ENCODE measurements around the gene TGFBR3L.
A peak's percentile ranks its signal among the peaks of the same experiment; 100 is the strongest.
"Not testable (repeated sequence)": the region's sequence is repeated elsewhere in the genome, so short reads cannot be mapped to it uniquely, and the experiment has no call there.

TGFBR3L gene

DNA sequence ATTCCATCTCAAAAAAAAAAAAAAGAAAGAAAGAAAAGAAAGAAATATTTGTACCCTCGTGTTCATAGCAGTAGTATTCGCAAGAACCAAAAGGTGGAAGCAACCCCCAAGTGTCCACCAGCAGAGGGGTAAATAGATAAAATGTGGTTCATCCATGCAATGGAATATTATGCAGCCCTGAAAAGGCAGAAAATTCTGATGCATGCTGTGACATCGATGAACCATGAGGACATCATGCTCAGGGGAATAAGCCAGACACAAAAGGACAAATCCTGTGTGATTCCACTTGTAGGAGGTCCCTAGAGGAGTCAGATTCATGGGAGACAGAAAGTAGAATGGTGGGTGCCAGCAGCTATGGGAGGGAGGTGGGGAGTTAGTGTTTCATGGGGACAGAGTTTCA, 32.7 kb upstream of the TGFBR3L start:
- DNase-seq, result no peak

DNA sequence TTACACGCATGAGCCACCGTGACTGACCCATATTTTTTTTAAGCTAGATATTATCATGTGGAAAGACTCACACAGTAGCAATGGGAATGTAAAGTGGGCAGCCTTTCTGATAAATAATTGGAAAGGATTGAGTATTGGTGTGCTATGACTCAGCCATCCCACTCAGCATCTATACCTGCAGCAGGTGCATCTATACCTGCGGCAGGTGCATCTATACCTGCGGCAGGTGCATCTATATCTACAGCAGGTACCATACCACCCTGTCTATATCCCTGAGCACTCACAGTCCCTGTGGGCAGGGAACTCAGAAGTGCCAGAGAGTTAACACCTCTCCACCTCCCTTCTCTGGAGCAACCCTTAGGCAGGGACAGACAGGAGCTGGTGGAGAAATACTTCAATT, 31.5 kb upstream of the TGFBR3L start:
- no peak for DNase-seq

DNA sequence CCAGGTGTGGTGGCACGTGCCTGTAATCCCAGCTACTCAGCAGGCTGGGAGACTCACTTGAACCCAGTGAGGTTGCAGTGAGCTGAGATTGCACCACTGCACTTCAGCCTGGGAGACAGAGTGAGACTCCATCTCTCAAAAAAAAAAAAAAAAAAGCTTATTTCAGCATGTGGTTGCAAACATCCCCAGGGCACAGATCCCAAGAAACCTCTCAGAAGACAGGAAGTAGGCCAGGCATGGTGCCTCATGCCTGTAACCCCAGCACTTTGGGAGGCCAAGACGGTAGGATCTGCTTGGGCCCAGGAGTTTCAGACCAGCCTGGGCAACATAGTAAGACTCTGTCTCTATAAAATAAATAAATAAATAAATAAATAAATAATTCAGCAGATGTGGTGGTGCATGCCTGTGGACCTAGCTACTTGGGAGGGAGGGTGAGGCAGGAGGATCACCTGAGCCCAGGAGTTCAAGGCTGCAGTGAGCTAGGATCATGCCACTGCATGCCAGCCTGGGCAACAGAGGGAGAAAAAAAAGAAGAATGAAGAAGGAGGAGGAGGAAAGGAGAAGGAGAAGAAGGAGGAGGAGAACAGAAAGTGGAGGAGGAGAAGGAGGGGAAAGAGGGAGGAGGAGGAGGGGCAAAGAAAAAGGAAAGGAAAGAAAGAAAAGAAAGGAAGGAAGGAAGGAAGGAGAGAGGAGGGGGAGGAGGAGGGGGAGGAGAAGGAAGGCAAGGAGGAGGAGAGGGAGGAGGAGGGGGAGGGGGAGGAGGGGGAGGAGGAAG, 30.6 kb upstream of the TGFBR3L start:
- DNase-seq, result no peak

DNA sequence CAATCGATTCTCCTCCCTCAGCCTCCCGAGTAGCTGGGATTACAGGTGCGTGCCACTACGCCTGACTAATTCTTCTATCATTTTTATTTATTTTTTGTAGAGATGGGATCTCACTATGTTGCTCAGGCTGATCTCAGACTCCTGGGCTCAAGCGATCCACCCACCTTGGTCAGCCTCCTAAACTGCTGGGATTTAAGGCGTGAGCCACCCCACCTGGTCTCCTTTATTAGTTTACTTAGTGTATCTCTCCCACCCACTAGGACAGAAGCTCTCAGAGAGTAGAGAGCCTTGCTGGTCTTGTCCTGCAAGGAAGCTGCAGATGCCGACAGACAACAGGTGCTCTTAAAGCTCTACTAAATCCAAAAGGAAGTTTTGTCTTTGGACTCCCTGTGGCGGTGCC, 28.8 kb upstream of the TGFBR3L start:
- no peak for DNase-seq

DNA sequence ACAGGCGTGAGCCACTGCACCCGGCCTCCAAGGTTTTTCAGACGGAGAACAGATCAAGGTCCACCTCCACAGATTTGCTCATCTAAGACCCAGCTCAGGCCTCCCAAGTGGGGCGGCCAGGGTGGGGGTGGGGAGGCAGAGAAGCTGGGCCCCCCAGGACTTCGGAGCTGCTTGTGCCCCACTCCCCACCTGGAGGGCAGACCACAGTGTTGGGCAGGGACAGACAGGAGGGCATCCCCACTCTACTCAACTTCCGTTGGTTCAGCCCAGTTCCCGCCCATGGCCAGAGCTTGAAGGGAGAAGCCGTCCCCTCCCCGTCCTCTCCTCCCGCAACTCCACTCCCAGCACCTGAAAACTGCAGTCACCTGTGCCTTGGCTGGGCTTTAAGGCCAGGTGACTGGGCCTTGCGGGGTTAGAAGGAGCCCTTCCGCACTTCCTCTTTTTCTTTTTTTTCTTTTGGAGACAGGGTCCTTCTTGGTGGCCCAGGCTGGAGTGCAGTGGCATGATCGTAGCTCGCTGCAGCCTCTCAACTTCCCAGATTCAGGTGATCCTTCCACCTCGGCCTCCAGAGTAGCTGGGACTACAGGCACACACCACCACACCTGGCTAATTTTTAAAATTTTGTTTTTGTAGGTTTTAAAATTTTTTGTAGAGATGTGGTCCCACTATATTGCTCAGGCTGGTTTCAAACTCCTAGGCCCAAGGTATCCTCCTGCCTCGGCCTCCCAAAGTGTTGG, 27.1 kb upstream of the TGFBR3L start:
- DNase-seq, result no peak

DNA sequence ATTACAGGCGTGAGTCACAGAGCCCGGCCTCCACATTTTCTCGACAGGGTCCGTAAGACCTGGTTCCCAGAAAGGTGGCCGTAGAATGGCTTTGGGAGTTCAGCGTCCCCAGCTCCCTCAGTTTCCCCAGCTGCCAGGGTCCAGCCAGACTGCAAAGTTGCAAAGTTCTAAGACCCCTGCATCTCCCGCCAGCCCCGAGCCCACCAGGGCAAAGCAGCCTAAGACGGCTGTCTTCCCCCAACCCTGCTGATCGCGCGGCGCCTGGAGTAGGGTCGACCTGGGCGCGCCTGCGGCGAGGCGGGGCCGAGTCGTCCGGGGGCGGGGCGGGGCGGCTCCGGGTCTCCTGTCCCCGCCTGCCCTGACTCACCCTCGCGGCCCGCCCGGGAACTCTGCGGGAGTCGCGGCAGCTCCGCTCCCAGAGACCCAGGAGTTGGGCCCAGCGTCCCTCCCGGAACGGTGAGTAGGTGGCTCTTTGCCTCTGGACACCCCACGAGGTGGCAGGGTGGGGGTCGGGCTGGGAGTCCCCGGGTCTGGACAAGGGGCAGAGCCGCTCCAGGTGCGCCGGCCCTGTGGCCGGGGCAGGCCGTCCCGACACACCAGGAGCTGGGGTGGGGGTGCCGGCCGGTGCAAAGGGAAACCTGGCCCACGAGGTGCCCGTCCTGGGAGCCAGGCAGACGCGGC, 26.3 kb upstream of the TGFBR3L start, which contains the start of gene LRRC8E:
TSS of gene LRRC8E (plus strand) at position 366 of the 681 bp plus-strand sequence. CDS start 7,094 bp downstream, outside the sequence.
- no peak for DNase-seq

DNA sequence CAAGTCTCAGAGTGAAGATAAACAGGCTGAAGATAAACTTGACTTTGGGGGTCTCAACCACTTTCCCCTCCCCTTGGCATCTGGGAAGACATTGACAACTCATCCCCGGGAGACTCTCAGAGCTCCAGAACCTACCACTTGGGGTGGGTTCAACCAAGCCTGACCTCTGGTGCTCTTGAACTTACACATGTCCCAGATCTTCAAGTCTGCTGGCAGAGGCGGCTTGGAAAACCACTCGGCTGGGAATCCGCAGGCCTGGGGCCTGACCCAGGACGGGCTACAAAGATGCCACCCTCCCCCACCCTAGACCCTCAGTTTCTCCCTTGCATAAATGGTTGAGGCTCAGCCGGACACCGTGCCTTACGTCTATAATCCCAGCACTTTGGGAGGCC, 25.8 kb upstream of the TGFBR3L start:
- no peak for DNase-seq

DNA sequence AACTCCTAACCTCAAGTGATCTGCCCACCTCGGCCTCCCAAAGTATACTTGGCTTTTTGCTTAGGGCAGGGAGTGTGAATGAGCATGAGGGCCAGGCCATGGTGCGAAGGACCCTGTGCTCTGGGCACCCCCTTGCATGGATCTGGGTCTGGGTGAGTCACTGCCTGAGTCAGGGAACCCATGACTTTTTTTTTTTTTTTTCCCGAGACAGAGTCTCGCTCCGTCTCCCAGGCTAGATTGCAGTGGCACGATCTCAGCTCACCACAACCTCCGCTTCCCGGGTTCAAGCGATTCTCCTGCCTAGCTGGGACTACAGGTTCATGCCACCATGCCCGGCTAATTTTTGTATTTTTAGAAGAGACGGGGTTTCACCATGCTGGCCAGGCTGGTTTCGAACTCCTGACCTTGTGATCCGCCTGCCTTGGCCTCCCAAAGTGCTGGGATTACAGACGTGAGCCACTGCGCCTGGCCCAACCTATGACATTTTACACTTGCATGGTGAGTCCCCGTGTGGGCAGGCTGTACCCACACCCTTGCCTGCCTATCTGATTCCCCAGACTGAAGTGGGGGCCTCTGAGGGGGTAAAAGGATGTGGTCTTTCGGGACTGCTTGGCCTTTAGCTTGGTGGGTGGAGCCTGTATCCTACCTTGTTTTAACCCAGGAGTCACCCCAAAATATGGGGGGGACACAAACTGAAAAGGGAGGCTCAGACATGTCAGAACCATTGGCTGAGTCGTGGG, 21.1 kb upstream of the TGFBR3L start:
- not testable (repeated sequence) for DNase-seq

DNA sequence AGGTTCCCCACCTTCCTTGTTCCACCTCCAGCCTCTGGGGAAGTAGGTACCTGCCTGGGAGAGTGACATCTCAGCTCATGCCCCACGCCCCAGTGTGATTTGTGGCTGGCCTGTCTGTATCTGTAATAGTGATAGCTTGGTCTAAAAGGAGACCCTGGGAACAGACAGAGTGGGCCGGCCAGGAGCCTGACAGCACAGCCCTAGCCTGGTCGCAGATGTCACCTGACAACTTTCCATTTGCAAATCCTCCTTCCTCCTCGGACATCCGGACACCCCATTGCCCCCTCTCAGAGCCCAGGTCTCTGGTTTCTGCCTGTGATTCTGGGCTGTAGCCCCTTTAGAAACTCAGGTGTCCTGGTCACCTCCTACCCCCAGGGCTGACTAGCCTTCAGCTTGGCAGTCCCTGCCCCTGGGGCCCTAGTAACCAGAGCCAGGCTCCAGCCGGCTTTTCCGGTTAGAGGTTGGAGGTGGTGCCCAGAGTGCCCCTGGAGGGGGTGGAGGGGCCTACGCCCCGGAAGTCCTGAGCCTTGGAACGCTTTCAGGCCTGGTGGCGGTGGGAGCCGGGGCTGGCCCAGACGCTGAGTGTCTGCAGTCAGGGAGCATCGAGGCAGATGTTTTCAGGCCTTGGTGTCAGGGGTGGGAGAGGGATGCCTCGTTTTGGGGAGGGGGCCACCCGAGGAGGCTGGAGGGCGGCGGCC, 19.9 kb upstream of the TGFBR3L start:
- no peak for DNase-seq

DNA sequence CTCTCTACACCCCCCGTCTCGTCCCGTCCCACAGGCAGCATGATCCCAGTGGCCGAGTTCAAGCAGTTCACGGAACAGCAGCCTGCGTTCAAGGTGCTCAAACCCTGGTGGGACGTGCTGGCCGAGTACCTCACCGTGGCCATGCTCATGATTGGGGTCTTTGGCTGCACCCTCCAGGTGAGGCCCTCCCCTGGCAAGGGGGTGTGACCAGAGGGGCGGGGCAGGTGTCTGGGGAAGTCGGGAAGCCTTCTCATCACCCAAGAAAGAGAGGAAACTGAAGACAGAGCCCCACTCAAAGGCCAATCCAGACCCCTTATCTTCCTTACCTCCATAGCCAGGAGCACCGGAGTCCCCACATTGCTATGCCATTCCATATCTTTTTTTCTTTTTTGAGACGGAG, 19.1 kb upstream of the TGFBR3L start:
- DNase-seq, result no peak

DNA sequence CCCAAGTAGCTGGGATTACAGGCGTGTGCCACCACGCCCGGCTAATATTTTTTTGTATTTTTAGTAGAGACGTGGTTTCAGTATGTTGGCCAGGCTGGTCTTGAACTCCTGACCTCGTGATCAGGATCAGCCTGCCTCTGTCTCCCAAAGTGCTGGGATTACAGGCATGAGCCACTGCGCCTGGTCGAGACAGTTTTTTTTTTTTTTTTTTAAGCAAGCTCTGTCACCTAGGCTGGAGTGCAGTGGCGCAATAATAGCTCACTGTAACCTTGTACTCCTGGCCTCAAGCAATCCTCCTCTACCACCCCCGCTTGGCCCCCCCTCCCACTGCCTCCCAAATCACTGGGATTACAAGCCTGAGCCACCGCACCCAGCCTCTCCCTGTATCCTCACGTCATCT, 17.3 kb upstream of the TGFBR3L start:
- DNase-seq, result no peak

DNA sequence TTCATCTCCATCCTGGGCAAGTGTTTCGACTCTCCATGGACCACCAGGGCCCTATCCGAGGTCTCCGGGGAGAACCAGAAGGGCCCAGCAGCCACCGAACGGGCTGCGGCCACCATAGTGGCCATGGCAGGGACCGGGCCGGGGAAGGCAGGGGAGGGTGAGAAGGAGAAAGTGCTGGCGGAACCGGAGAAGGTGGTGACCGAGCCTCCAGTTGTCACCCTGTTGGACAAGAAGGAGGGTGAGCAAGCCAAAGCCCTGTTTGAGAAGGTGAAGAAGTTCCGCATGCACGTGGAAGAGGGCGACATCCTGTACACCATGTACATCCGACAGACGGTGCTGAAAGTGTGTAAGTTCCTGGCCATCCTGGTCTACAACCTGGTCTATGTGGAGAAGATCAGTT, 15.7 kb upstream of the TGFBR3L start:
- no peak for DNase-seq

DNA sequence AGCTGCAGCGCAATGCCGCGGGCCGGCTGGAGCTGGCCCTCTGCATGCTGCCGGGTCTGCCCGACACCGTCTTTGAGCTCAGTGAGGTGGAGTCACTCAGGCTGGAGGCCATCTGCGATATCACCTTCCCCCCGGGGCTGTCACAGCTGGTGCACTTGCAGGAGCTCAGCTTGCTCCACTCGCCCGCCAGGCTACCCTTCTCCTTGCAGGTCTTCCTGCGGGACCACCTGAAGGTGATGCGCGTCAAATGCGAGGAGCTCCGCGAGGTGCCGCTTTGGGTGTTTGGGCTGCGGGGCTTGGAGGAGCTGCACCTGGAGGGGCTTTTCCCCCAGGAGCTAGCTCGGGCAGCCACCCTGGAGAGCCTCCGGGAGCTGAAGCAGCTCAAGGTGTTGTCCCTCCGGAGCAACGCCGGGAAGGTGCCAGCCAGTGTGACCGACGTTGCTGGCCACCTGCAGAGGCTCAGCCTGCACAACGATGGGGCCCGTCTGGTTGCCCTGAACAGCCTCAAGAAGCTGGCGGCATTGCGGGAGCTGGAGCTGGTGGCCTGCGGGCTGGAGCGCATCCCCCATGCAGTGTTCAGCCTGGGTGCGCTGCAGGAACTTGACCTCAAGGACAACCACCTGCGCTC, 14.8 kb upstream of the TGFBR3L start:
- no peak for DNase-seq

DNA sequence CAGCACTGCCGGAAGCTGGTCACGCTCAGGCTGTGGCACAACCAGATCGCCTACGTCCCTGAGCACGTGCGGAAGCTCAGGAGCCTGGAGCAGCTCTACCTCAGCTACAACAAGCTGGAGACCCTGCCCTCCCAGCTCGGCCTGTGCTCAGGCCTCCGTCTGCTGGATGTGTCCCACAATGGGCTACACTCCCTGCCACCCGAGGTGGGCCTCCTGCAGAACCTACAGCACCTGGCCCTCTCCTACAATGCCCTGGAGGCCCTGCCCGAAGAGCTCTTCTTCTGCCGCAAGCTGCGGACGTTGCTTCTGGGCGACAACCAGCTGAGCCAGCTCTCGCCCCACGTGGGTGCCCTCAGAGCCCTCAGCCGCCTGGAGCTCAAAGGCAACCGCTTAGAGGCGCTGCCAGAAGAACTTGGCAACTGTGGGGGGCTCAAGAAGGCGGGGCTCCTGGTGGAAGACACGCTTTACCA, 14.2 kb upstream of the TGFBR3L start:
- DNase-seq, result no peak

DNA sequence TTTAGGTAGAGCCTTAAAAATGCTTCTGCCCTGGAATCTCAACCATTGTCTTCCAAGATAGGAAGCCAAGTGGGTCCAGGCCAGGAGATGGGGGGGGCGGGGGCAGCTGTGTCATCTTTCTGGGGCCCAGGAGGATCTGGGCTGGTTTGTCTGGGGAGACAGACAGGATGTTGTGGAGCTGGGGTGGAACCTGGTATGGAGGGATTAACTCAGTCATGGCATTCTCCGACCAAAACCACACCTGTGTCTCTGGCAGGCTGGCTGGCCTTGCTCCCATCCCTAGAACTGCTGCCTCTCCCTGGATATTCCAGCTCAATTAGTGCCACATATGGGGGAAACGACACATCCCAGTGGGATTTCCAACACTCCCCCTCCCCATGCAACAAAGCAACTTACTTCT, 13.7 kb upstream of the TGFBR3L start:
- DNase-seq, result no peak

DNA sequence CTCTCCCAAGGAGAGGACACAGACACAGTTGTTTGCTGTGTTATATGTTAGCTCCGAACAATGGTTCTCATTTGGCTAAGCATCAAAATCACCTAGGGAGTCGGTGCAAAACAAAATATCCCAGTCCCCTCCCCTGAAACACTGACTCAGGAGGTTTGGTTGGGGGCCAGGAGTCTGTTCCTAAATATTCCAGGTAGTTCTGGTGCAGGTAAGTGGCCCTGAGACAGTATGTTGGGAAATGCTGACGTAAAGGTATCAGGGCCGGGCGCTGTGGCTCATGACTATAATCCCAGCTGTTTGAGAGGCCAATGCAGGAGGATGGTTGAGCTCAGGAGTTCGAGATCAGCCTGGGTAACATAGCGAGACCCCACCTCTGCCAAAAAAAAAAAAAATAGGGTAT, 13.3 kb upstream of the TGFBR3L start:
- no peak for DNase-seq

DNA sequence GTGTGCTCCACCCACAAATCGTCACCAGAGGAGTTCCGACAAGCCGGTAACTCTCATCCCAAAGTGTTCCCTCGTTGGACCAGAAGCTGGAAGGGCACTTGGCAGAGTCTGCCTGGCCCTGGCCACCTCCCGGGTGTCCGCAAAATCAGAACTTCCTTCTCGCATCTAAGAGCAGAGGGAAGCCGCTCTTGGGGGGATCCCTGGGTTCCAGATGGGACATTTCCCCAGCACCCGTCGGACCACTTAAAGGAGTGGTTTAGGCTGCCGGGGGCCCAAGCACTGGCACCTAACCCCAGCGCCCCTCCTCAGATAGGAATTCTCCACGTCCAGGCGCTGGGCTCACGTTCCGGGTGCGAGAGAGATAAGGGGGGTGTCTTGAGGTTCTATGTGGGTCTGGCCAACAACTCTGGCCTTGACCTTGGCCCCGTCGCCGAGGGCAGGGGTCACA, 11.8 kb upstream of the TGFBR3L start:
- no peak for DNase-seq

DNA sequence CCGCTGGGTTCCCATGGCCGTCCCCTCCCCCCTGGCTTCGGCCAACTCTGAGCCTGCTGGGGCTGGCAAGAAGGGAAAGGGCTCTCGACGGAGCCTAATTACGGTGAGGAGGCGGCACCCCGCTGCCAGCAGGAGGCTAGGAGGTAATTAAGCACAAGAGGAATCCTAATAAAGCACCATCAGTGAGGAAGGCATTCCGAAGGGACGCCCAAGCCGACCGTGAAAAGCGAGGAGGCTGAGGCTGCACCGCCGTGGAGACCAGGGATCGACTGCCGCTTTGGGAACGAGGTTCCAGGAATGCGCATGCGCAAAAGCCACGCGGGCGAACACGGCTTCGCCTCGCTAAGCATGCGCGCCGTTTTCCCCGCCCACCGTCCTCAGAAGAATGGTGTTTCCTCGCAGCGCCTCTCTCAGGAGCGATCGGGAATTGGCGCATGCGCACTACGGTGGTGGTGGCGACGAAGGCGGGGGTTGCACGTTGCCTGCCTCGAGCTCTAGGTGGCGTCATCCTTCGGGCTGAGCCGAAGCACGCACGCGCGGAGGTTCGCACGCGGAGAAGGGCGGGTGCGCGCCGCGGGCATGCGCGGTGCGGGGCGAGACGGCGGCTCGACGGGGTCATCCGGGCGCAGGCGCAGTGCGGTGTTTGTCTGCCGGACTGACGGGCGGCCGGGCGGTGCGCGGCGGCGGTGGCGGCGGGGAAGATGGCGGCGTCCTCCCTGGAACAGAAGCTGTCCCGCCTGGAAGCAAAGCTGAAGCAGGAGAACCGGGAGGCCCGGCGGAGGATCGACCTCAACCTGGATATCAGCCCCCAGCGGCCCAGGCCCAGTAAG, 11.2 kb upstream of the TGFBR3L start, which contains the start of gene MAP2K7:
TSS of gene MAP2K7 (plus strand) at position 634 of the 830 bp plus-strand sequence. CDS start at position 702, 68 bp downstream.
- peak; percentile 96 for DNase-seq

DNA sequence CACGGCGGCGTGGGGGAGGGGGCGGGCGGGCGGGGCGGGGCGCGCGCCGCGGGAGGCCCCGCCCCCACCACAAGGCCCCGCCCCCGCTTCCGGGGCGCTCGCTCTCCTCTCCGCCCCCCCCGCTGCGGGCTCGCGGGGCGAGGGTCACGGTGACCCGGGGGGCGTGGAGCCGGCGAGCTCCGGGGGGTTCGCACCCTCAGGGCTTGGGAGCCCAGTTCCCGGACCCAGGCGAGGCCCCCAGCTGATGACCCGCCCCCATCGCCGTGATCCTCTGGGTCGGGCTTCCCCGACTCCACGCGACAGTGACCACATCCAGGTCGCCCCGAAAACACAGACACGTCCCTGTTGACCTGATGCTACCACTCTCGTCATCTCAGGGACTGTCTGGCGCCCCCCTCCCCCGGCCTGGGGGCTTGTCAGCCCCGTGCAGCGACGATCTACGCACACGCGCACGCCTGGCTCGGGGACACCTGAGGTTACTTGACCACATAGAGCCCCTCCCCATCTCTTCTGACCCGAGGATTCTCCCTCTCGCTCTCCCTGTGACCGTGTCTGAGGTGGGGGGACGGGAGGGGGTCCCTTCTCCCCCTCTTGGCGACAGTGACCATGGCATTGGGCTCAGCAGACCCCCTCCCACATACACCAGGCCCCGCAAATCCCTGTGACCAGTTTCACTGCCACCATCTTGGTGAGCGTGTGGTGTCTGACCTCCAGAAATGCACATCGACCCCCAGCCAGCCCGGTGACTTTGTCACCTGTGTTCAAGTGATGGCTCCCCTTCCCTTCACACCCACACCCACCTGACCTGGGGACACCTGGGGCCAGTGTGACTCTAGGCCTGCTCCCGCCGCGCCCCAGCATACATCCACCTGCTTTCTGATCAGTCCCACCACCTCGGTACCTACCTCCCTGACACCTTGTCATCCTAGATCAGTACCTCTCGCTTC, 10.3 kb upstream of the TGFBR3L start:
- DNase-seq, result no peak
